ENCODE results near the gene ANXA3. TPM values are rescaled to one million over a fixed set of nuclear protein-coding genes. Genes with fewer than 3 reads are reported as not detected.

The ANXA3 gene, protein sequence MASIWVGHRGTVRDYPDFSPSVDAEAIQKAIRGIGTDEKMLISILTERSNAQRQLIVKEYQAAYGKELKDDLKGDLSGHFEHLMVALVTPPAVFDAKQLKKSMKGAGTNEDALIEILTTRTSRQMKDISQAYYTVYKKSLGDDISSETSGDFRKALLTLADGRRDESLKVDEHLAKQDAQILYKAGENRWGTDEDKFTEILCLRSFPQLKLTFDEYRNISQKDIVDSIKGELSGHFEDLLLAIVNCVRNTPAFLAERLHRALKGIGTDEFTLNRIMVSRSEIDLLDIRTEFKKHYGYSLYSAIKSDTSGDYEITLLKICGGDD
- total RNA-seq, result 47.5 TPM

DNA sequence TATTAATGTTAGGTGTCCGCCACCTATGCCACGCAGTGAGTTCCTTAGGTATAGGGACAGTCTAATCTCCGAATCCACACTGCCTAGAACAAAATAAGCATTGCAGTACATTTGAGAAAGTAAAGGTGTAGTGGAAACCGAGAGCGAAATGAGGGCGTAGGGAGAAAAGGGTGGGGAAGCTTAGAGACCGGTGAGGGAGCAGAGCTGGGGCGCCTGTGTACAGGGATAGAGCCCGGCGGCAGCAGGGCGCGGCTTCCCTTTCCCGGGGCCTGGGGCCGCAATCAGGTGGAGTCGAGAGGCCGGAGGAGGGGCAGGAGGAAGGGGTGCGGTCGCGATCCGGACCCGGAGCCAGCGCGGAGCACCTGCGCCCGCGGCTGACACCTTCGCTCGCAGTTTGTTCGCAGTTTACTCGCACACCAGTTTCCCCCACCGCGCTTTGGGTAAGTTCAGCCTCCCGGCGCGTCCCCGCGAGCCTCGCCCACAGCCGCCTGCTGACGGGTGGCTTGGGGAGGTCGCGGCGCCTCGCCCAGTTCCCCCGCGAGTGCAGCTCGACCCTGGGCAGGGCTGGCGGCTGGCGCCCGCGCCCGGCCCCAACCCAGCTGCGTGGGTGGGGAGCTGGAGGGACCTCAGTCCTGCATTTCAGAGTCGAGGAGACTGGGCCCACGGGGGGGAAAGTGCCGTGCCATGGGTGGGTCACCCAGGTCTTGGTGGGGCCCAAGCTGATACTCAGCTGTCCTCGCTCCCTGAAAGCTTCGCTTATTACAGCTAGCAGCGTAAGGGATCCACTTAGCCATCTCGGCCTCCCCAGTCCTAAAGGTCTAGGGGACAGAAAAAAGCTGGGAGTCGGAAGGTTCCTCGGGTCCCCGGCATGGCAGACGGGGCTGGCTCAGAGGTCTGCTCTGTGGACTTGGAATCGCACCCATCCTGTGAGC lies at the start of gene ANXA3:
Gene ANXA3 (plus strand): TSS at position 351 of the 932 bp plus-strand sequence. CDS start 2,704 bp downstream, outside the sequence.

Small RNA genes lying within 50 kb of the gene (small RNA-seq; reads per million reads assigned to genes)
- gene HIGD1AP13 (ENCODE audit: low replicate concordance), result 0.14 reads per million
- not detected for gene RF00019 (ENCODE audit: low replicate concordance)

Other genes starting within 250 kb of the ANXA3 start
- 56.1 TPM for gene BMP2K, start 224.6 kb downstream of the ANXA3 start, total RNA-seq

Data from metanephros (tissue), 2 donors.